Ectodermal cell (in vitro differentiated cells): ENCODE measurements around the gene MDM1. TPM values are rescaled to one million over a fixed set of nuclear protein-coding genes. Genes with fewer than 3 reads are reported as not detected.

Source experiments
- H3K27ac ChIP-seq: 2 replicates; pipeline ENCODE4 v1.7.0; 2013; ENCODE audit warnings: mild to moderate bottlenecking, low read depth, low read length; ENCODE audit not compliant: insufficient read depth, poor library complexity, severe bottlenecking
- H3K27me3 ChIP-seq: 2 replicates; pipeline ENCODE4 v1.7.0; 2013; ENCODE audit warnings: mild to moderate bottlenecking, low read length; ENCODE audit not compliant: insufficient read depth, control insufficient read depth, poor library complexity, severe bottlenecking
- H3K36me3 ChIP-seq: one replicate; pipeline ENCODE4 v1.7.0; 2013; ENCODE audit warnings: low read length; ENCODE audit not compliant: control insufficient read depth, insufficient read depth
- H3K4me1 ChIP-seq: one replicate; pipeline ENCODE4 v1.7.0; 2013; ENCODE audit warnings: low read length; ENCODE audit not compliant: control insufficient read depth, insufficient read depth
- H3K4me3 ChIP-seq: 2 replicates; pipeline ENCODE4 v1.7.0; 2013; ENCODE audit warnings: low read depth, low read length, control low read depth; ENCODE audit not compliant: insufficient read depth
- H3K9me3 ChIP-seq: 2 replicates; pipeline ENCODE4 v1.7.0; 2013; ENCODE audit warnings: mild to moderate bottlenecking, low read length, moderate library complexity; ENCODE audit not compliant: control insufficient read depth
- WGBS, 2 experiments: methylation state at CpG; one replicate each; pipeline ENCODE4 v1.1.7; 2013; ENCODE audit warnings: missing lambda C conversion rate in 2 of 2; 5-methylcytosine and 5-hydroxymethylcytosine counted together
- polyA plus RNA-seq, 4 experiments: library from polyadenylated mRNA; stranded (reverse); fragments of 50-300 nt; gene quantifications; one replicate each; pipeline ENCODE4 v1.2.3, GENCODE V29; 2013

The MDM1 gene, protein sequence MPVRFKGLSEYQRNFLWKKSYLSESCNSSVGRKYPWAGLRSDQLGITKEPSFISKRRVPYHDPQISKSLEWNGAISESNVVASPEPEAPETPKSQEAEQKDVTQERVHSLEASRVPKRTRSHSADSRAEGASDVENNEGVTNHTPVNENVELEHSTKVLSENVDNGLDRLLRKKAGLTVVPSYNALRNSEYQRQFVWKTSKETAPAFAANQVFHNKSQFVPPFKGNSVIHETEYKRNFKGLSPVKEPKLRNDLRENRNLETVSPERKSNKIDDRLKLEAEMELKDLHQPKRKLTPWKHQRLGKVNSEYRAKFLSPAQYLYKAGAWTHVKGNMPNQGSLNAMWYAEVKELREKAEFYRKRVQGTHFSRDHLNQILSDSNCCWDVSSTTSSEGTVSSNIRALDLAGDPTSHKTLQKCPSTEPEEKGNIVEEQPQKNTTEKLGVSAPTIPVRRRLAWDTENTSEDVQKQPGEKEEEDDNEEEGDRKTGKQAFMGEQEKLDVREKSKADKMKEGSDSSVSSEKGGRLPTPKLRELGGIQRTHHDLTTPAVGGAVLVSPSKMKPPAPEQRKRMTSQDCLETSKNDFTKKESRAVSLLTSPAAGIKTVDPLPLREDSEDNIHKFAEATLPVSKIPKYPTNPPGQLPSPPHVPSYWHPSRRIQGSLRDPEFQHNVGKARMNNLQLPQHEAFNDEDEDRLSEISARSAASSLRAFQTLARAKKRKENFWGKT
- 27.1 TPM for polyA plus RNA-seq (2013, experiment 1 of 4)
- 30.3 TPM for polyA plus RNA-seq (2013, experiment 2 of 4)
- polyA plus RNA-seq (2013, experiment 3 of 4): 24.8 TPM
- polyA plus RNA-seq (2013, experiment 4 of 4): 27.5 TPM

DNA sequence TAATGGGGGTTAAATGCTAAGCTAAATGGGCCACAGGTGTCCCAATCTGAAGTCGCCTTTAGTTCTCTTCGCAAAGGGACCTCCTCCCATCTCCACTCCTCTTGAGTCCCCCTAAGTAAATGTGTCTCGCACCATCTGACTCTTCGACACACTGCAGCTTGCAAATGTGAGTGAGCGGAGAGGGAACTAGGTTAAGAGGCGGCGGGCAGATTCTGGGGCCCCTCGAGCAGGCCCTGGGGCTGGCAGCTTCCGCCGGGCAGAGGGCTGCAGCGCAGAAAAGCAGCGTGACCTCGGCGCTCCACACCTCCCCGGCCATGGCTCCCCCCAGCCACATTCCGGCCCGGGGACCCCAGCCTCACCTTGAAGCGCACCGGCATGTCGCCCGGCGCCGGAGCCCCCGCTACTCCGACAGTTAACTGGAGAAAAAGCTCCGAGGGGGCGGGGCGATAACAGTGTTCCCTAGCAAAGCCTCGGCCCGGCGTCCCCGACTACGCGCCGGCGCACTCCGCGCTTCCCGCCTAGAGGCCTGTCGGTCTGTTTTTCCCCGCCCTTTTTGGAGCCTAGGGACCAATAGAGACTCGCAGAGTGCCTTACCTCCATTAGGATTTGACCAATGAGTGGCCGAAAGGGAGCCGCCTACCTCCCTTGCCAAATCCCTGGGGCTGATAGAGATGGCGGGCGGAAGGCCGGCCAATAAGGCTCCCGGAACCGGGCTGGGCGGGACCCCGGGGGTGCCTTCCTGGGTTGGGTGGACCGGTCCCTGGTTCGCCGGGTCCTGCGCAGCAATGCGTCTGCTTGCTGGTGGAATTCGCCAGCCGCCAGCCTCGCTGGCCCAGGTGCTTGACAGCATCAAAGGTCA is at the start of gene MDM1:
Gene MDM1, minus strand, starts transcription at position 494 of the 859 bp plus-strand sequence. Its CDS starts 117 bp downstream, at position 377.
- no peaks in the 10 kb centered on the region for H3K36me3 ChIP-seq
- peak within 1 kb of the TSS; percentile 66 for H3K4me3 ChIP-seq
- 0% methylated on average over 59 of the region's 59 CpGs for WGBS, 2 experiments
- peaks cover 15% of the 10 kb centered on the region for H3K4me1 ChIP-seq
- no peak within 1 kb of the TSS for H3K27ac ChIP-seq
- H3K27me3 ChIP-seq: no peaks in the 10 kb centered on the region
- no peaks in the 10 kb centered on the region for H3K9me3 ChIP-seq

DNA sequence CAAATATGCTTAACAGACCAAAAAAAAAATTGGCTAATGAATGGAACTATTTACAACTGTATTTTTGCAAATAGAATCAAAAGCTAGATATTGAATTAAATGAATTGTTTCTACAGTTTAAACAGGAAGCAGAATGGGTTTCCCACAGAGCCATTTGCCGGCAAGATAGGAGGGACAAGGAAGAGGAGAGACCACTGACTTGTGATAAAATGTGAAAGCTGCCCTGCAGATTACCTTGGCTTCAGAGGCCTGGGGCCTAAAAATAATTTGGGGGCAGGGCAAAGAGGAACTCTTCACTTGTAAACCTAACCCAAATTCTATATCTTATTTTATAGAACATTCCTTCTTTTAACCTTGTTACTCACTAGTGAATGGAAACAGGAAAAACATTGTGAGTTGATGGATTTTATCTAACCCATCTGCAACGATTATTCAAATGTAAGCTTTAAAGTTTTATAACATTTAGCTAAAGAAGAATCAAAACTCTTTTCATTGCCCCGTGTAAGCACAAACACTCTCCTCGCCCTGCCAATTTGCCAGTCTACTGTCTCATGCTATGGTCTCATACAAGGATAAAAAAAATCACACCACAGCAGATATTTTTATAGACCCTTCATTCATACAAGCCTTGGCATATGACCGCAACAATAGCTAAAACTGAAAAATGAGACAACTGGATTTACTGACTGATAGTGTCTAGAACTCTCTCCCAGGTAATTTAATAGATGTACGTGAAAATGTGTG is 49.5 kb upstream of the MDM1 start:
- Histone ChIP-seq H3K4me1 (no peaks in the 10 kb centered on the region), H3K9me3 (no peaks in the 10 kb centered on the region), H3K27ac (no peak overlapping the region), H3K27me3 (no peaks in the 10 kb centered on the region), H3K4me3 (no peak overlapping the region), H3K36me3 (no peaks in the 10 kb centered on the region)
- WGBS, 2 experiments: 89 to 90% methylated on average over 6 of the region's 6 CpGs

DNA sequence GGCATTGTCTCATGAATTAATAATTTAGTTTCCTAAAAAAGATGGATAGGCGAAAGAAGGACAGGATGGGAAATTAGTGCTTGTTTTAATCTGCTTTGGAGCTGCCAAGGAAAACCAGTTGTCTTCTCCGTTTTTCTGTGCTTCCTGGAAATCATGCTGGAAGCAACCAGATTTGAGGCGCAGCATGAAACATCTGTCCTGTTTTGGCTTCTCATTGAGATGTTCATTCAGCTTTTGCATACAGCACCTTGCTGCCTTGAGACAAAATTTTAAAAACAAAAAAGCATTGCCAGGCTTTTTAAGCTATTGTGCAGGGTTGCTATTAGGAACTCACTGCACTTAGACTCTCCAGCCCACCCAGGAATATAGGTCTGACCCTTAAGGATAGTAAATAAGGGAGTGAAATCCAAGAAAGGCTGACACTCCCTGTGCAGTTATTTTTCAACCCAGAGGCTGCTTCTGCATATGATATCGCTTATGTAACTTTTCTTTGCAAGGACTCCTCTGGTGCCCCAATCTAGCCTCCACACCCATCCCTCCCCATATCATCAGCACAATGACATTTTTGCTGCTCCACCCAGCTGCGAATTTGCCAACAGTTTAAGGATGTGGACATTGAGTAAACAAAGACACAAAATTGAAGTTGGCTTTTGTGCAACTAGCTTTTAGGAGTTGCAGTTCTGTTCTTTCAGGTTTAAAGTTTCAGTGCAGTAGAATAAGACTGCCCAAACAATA is 46.9 kb upstream of the MDM1 start:
- Histone ChIP-seq H3K9me3 (no peaks in the 10 kb centered on the region), H3K4me3 (no peak overlapping the region), H3K27ac (no peak overlapping the region), H3K27me3 (no peaks in the 10 kb centered on the region), H3K4me1 (no peaks in the 10 kb centered on the region), H3K36me3 (no peaks in the 10 kb centered on the region)
- 93 to 94% methylated on average over 5 of the region's 5 CpGs for WGBS, 2 experiments

DNA sequence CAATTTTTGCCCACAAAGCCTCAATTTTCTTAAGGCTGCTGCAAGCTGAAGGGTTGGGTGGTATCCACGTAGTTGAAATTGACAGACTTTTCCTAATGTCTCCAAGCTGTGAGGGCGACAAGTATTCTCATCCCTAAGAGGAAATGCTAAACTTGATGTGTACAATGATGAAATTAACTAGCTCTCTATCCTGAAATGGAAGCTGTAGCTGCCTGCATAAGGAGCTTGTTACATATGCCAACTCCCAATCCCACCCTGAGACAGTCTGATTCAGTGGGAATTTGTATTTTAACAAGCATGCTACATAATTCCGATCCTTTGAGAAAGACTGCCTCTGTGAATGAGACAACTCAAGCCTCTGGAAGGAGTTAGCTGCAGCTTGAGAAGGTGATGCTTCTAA is 45.7 kb upstream of the MDM1 start:
- WGBS, 2 experiments: 89 to 95% methylated on average over 3 of the region's 3 CpGs
- no peaks in the 10 kb centered on the region for H3K27me3 ChIP-seq
- H3K27ac ChIP-seq: no peak overlapping the region
- no peak overlapping the region for H3K4me3 ChIP-seq
- H3K36me3 ChIP-seq: no peaks in the 10 kb centered on the region
- no peaks in the 10 kb centered on the region for H3K4me1 ChIP-seq
- no peaks in the 10 kb centered on the region for H3K9me3 ChIP-seq

DNA sequence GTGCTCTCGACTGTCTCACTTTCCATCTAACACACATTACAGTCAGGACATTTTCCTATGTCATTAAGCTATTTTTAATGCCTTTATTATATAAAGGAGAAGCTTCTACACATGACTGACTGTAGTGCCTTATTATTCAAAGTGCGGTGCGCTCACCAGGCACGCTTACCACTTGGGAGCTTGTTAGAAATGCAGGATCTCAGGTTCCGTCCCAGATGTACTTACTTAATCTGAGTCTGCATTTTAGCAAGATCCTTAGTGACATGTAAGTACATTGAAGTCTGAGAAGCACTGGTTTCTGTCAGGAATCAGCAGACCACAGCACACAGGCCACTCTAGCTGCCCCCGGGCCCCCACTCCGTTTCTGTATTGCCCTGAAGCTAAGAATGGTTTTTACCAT is 44.7 kb upstream of the MDM1 start:
- WGBS, 2 experiments: 94% methylated on average over 5 to 6 of the region's 7 CpGs
- Histone ChIP-seq H3K27ac (no peak overlapping the region), H3K27me3 (no peaks in the 10 kb centered on the region), H3K9me3 (no peaks in the 10 kb centered on the region), H3K4me1 (no peaks in the 10 kb centered on the region), H3K4me3 (no peak overlapping the region), H3K36me3 (no peaks in the 10 kb centered on the region)

DNA sequence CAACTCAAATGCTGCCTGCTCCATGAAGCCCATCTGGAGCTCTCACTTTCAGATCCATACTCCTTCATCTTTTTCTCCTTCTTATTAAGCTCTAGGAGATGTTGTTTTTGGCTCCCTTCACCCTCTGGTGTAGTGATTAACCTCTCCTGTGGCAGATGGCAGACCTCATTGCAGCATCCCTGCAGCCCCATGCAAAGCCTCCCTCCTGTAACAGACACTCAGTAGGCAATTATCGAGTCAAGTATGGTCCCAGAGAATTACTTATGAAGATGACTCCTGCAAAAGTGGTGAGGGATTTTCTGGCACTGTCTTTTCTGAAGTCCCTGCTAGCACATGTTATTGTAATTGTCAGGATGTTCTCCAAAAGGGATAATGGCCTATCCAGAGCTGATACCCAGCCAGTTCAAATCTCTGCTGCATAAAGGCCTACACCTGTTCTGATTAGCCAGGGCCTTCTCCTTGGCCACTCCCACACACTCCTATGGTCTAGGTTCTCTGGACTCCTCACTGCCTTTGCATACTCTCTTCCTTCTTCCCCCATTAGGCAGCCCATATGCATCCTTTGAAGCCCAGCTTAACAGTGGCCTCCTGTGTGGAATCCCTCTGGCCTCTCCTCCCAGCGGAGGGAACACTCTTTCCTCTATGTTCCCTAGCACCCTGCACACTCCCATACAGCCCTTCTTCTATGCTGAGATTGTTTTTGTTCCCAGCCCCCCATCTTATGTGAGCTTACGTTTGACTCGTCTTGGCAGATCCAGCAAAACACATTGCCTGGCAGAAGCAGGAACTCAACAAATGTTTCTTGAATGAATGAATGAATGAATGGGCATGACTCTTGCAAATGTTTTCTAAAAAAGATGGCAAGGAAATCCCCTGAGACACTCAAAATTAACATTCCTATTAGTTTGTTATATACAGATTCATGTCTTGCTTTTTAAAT is 43.9 kb upstream of the MDM1 start:
- Histone ChIP-seq H3K4me3 (no peak overlapping the region), H3K9me3 (no peaks in the 10 kb centered on the region), H3K27me3 (no peaks in the 10 kb centered on the region), H3K27ac (no peak overlapping the region), H3K36me3 (no peaks in the 10 kb centered on the region), H3K4me1 (no peaks in the 10 kb centered on the region)
- 83 to 88% methylated on average over 4 of the region's 4 CpGs for WGBS, 2 experiments

DNA sequence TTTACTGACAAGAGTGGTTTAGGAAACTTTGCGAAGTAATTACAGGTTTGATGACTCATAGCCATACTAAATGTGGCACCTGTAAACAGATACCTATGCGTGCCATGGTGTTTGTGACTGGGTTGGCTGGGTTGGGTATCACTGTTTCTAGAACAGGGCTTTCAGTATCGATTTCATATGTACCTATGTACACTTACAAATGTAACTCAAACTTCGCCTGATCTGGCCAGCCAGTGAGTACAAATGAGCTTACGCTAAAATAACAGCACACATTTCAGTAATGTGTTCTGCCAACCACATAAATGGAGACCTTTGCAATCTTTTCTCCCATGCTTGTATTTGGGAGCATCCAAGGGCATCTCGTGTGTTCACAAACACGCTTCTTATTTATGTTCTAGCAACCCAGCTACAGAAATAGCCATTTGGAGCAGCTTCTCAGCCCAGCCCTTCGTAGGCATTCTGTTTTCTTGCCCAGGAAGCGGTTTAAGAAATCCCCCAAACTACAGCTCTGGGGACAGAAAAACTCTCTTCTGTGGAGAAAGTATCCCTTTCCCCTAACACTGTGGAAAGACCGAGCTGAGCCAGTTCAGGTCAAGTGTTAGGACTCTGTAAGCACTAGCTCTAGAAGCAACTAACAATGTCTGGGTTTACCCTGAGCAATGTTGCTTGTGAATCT is 42.3 kb upstream of the MDM1 start:
- H3K27ac ChIP-seq: no peak overlapping the region
- 95 to 97% methylated on average over 10 of the region's 10 CpGs for WGBS, 2 experiments
- H3K27me3 ChIP-seq: no peaks in the 10 kb centered on the region
- H3K4me1 ChIP-seq: no peaks in the 10 kb centered on the region
- no peaks in the 10 kb centered on the region for H3K36me3 ChIP-seq
- no peaks in the 10 kb centered on the region for H3K9me3 ChIP-seq
- no peak overlapping the region for H3K4me3 ChIP-seq

DNA sequence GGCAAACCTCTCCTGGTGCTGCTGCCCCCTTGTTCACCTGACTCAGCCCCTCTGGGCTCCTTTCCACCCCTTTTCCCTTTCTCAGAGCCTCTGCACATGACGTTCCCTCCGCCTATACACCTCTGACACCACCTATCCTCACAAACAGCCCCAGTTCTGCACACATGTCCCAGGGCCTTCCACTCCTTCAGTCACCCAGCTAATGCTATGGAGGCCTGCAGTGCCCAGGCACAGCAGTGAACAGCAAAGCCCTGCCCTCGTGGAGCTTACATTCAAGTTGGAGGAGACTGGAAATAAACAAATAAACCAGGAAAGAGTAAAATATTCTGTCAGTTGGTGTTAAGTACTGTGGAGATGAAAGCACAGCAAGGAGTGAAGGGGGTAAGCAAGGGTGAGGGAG is 38.5 kb upstream of the MDM1 start:
- Histone ChIP-seq H3K27ac (no peak overlapping the region), H3K27me3 (no peaks in the 10 kb centered on the region), H3K4me3 (no peak overlapping the region), H3K4me1 (peaks cover 8% of the 10 kb centered on the region), H3K9me3 (no peaks in the 10 kb centered on the region), H3K36me3 (no peaks in the 10 kb centered on the region)
- WGBS, 2 experiments: 88 to 92% methylated on average over 3 of the region's 3 CpGs
